SK-N-SH treated with all-trans-retinoic acid at 6 μM for 48 hours (cell line): ENCODE results near the gene AIF1L.

ENCODE experiments used
- BACH2 ChIP-seq: fragments of 250-450 bp; sonication (Bioruptor Pico); IDR thresholded peaks from 2 replicates; pipeline ENCODE4 v1.9.0; 2021; ENCODE audit warnings: mild to moderate bottlenecking, borderline replicate concordance
- CREB5 ChIP-seq: fragments of 250-450 bp; sonication (Bioruptor Pico); IDR thresholded peaks from 2 replicates; pipeline ENCODE4 v1.5.1; 2020; ENCODE audit warnings: low read depth, mild to moderate bottlenecking, moderate library complexity
- CSDC2 ChIP-seq: fragments of 250-450 bp; sonication (Bioruptor Pico); IDR thresholded peaks from 2 replicates; pipeline ENCODE4 v1.5.0; 2020; ENCODE audit warnings: mild to moderate bottlenecking, moderate library complexity
- CSRNP3 ChIP-seq: fragments of 250-450 bp; sonication (Bioruptor Pico); IDR thresholded peaks from 2 replicates; pipeline ENCODE4 v1.5.1; 2021; ENCODE audit warnings: mild to moderate bottlenecking, moderate library complexity
- ESRRG ChIP-seq: fragments of 250-450 bp; sonication (Bioruptor Pico); IDR thresholded peaks from 2 replicates; pipeline ENCODE4 v1.6.1; 2021; ENCODE audit warnings: mild to moderate bottlenecking
- GLIS3 ChIP-seq: fragments of 250-450 bp; sonication (Bioruptor Pico); IDR thresholded peaks from 2 replicates; pipeline ENCODE4 v1.5.0; 2020; ENCODE audit warnings: mild to moderate bottlenecking, moderate library complexity
- ISL1 ChIP-seq: fragments of 250-450 bp; sonication (Bioruptor Pico); IDR thresholded peaks from 2 replicates; pipeline ENCODE4 v2.1.2; 2022; ENCODE audit warnings: mild to moderate bottlenecking, moderate library complexity
- PATZ1 ChIP-seq: fragments of 250-450 bp; sonication (Bioruptor Pico); IDR thresholded peaks from 2 replicates; pipeline ENCODE4 v1.8.0; 2020; ENCODE audit warnings: mild to moderate bottlenecking, moderate library complexity, borderline replicate concordance
- RARB ChIP-seq: fragments of 250-450 bp; sonication (Bioruptor Pico); IDR thresholded peaks from 2 replicates; pipeline ENCODE4 v1.8.0; 2021; ENCODE audit warnings: mild to moderate bottlenecking, moderate library complexity
- ZC3H10 ChIP-seq: fragments of 250-450 bp; sonication (Bioruptor Pico); IDR thresholded peaks from 2 replicates; pipeline ENCODE4 v1.5.1; 2021; ENCODE audit warnings: mild to moderate bottlenecking, moderate library complexity
- ZFP30 ChIP-seq: fragments of 450-650 bp; formaldehyde crosslinking; IDR thresholded peaks from 2 replicates; pipeline ENCODE4 v1.5.0; 2022; ENCODE audit warnings: mild to moderate bottlenecking, moderate library complexity
- ZNF565 ChIP-seq: fragments of 450-650 bp; formaldehyde crosslinking; conservative IDR thresholded peaks from 2 replicates; pipeline ENCODE4 v1.5.0; 2020; ENCODE audit warnings: low read depth, mild to moderate bottlenecking, moderate library complexity

- TF ChIP-seq PATZ1 (no peak), ZFP30 (CRISPR knock-in tag) (no peak), ZNF565 (CRISPR knock-in tag) (no peak), RARB (CRISPR knock-in tag) (no peak), CSDC2 (no peak), CSRNP3 (CRISPR knock-in tag) (no peak), GLIS3 (no peak), ISL1 (CRISPR knock-in tag) (no peak), CREB5 (CRISPR knock-in tag) (no peak), ZC3H10 (CRISPR knock-in tag) (no peak), BACH2 (CRISPR knock-in tag) (no peak), ESRRG (no peak)
Measured at GRCh38 chr9:131125038-131125287, 28.6 kb downstream of the AIF1L start.
